Measurements from ENCODE around the gene C2orf74.
"Not testable (repeated sequence)": the region's sequence is repeated elsewhere in the genome, so short reads cannot be mapped to it uniquely, and the experiment has no call there.

Gene C2orf74

GRCh38 chr2:61176755-61177726 is 15.1 kb downstream of the C2orf74 start:
- DNase-seq, result peak; percentile 83

GRCh38 chr2:61177727-61178549 is 15.9 kb downstream of the C2orf74 start:
- no peak for DNase-seq

- no peak for DNase-seq
These were observed 16.9 kb downstream of the C2orf74 start for GRCh38 chr2:61178603-61179545.

GRCh38 chr2:61179701-61180639 is 18.0 kb downstream of the C2orf74 start:
- DNase-seq, result no peak

- DNase-seq, result no peak
These were observed 18.7 kb downstream of the C2orf74 start for GRCh38 chr2:61180686-61181085.

- DNase-seq, result no peak
These were observed 19.5 kb downstream of the C2orf74 start for GRCh38 chr2:61181382-61182058.

- DNase-seq, result no peak
These were observed 20.0 kb downstream of the C2orf74 start for GRCh38 chr2:61182059-61182383.

GRCh38 chr2:61183795-61184194 is 21.8 kb downstream of the C2orf74 start:
- no peak for DNase-seq

- no peak for DNase-seq
These were observed 22.3 kb downstream of the C2orf74 start for GRCh38 chr2:61184263-61184662.

GRCh38 chr2:61185231-61185728 is 23.3 kb downstream of the C2orf74 start:
- no peak for DNase-seq

GRCh38 chr2:61187085-61187484 is 25.1 kb downstream of the C2orf74 start:
- DNase-seq, result no peak

GRCh38 chr2:61193670-61194561 is 31.9 kb downstream of the C2orf74 start:
- DNase-seq, result no peak

- not testable (repeated sequence) for DNase-seq
These were observed 32.7 kb downstream of the C2orf74 start for GRCh38 chr2:61194646-61195045.

- DNase-seq, result no peak
These were observed 34.7 kb downstream of the C2orf74 start for GRCh38 chr2:61196671-61197070.

- no peak for DNase-seq
These were observed 43.1 kb downstream of the C2orf74 start for GRCh38 chr2:61205132-61205531.

GRCh38 chr2:61210332-61210981 is 48.5 kb downstream of the C2orf74 start:
- DNase-seq, result no peak

- DNase-seq, result no peak
These were observed 52.2 kb downstream of the C2orf74 start for GRCh38 chr2:61214171-61214570.
